ENCODE results near the gene STARD6. TPM values are rescaled to one million over a fixed set of nuclear protein-coding genes. Genes with fewer than 3 reads are reported as not detected.
"Not testable (repeated sequence)": the region's sequence is repeated elsewhere in the genome, so short reads cannot be mapped to it uniquely, and the experiment has no call there.

Gene STARD6
- total RNA-seq, 1 experiment from 2014 or later, result not detected

GRCh38 chr18:54323970-54324369 is 33.7 kb downstream of the STARD6 start:
- Mint-ChIP-seq H3K4me1 (ENCODE audit: low read depth, unreplicated experiment) (no peaks in the 10 kb centered on the region), H3K36me3 (ENCODE audit: insufficient read depth, unreplicated experiment) (no peaks in the 10 kb centered on the region), H3K9me3 (ENCODE audit: unreplicated experiment) (no peaks in the 10 kb centered on the region), H3K27ac (ENCODE audit: unreplicated experiment) (no peak overlapping the region), H3K27me3 (ENCODE audit: insufficient read depth, unreplicated experiment) (no peaks in the 10 kb centered on the region), H3K4me3 (ENCODE audit: unreplicated experiment) (no peak overlapping the region)
- POLR2A ChIA-PET, result interaction anchor here (0.7 kb wide), 1 partner anchor 16 kb away, joined by 4 read pairs; no protein-coding TSS in a partner anchor
- CTCF ChIA-PET, result no interaction called here
- no peaks in the 10 kb centered on the region for H3K9me3 ChIP-seq
- H3K4me1 ChIP-seq, result no peaks in the 10 kb centered on the region
- H3K4me3 ChIP-seq (ENCODE audit: low read depth, low read length), result no peak overlapping the region
- DNase-seq, result no peak
- no peaks in the 10 kb centered on the region for H3K36me3 ChIP-seq (ENCODE audit: control insufficient read depth, insufficient read depth, low read length)
- no peaks in the 10 kb centered on the region for H3K27me3 ChIP-seq (replicated peaks; ENCODE audit: control insufficient read depth, insufficient read depth, low read length)
- BruUV-seq (replicated peaks), result no TSS peak
- intact Hi-C loops (cut with micrococcal nuclease; ENCODE audit: unreplicated experiment), result no loop called here
- TF ChIP-seq CTCF (IDR thresholded peaks at IDR 0.05; ENCODE audit: insufficient read depth in 1 of 2, low read depth in 1 of 2, low read length in 1 of 2, severe bottlenecking in 1 of 2, unreplicated experiment in 1 of 2), result no peak

GRCh38 chr18:54323561-54323960 is 34.1 kb downstream of the STARD6 start:
- no peaks in the 10 kb centered on the region for H3K9me3 Mint-ChIP-seq (ENCODE audit: unreplicated experiment)

GRCh38 chr18:54316071-54316820 is 41.4 kb downstream of the STARD6 start:
- no peaks in the 10 kb centered on the region for H3K27me3 Mint-ChIP-seq (ENCODE audit: insufficient read depth, unreplicated experiment)
- intact Hi-C loops (cut with micrococcal nuclease; ENCODE audit: unreplicated experiment), result no loop called here
- no peaks in the 10 kb centered on the region for H3K36me3 ChIP-seq (ENCODE audit: control insufficient read depth, insufficient read depth, low read length)
- no peaks in the 10 kb centered on the region for H3K9me3 Mint-ChIP-seq (ENCODE audit: unreplicated experiment)
- no peaks in the 10 kb centered on the region for H3K9me3 ChIP-seq
- H3K27ac Mint-ChIP-seq (ENCODE audit: unreplicated experiment), result no peak overlapping the region
- no peak for DNase-seq
- H3K4me1 Mint-ChIP-seq (ENCODE audit: low read depth, unreplicated experiment), result no peaks in the 10 kb centered on the region
- H3K27me3 ChIP-seq (replicated peaks; ENCODE audit: control insufficient read depth, insufficient read depth, low read length), result no peaks in the 10 kb centered on the region
- no peaks in the 10 kb centered on the region for H3K4me1 ChIP-seq
- no peaks in the 10 kb centered on the region for H3K36me3 Mint-ChIP-seq (ENCODE audit: insufficient read depth, unreplicated experiment)
- H3K4me3 ChIP-seq (ENCODE audit: low read depth, low read length), result no peak overlapping the region
- TF ChIP-seq CTCF (IDR thresholded peaks at IDR 0.05; ENCODE audit: insufficient read depth in 1 of 2, low read depth in 1 of 2, low read length in 1 of 2, severe bottlenecking in 1 of 2, unreplicated experiment in 1 of 2), result no peak
- POLR2A ChIA-PET, result no interaction called here
- no TSS peak for BruUV-seq (replicated peaks)
- H3K4me3 Mint-ChIP-seq (ENCODE audit: unreplicated experiment), result no peak overlapping the region
- CTCF ChIA-PET, result interaction anchor here (1.2 kb wide), 1 partner anchor 41 kb away, joined by 4 read pairs; the partner anchor contains the start of genes C18orf54 and STARD6

More at GRCh38 chr18:54323561-54323960, 34.1 kb downstream of the STARD6 start:
- H3K27ac Mint-ChIP-seq (ENCODE audit: unreplicated experiment), result no peak overlapping the region
- no TSS peak for BruUV-seq (replicated peaks)
- H3K4me1 Mint-ChIP-seq (ENCODE audit: low read depth, unreplicated experiment), result no peaks in the 10 kb centered on the region
- no peak overlapping the region for H3K4me3 Mint-ChIP-seq (ENCODE audit: unreplicated experiment)
- CTCF ChIA-PET, result no interaction called here
- Histone ChIP-seq H3K4me1 (no peaks in the 10 kb centered on the region), H3K4me3 (ENCODE audit: low read depth, low read length) (no peak overlapping the region), H3K9me3 (no peaks in the 10 kb centered on the region), H3K27me3 (replicated peaks; ENCODE audit: control insufficient read depth, insufficient read depth, low read length) (no peaks in the 10 kb centered on the region), H3K36me3 (ENCODE audit: control insufficient read depth, insufficient read depth, low read length) (no peaks in the 10 kb centered on the region)
- intact Hi-C loops (cut with micrococcal nuclease; ENCODE audit: unreplicated experiment), result no loop called here
- H3K36me3 Mint-ChIP-seq (ENCODE audit: insufficient read depth, unreplicated experiment), result no peaks in the 10 kb centered on the region
- POLR2A ChIA-PET, result interaction anchor here (0.7 kb wide), 1 partner anchor 16 kb away, joined by 4 read pairs; no protein-coding TSS in a partner anchor
- H3K27me3 Mint-ChIP-seq (ENCODE audit: insufficient read depth, unreplicated experiment), result no peaks in the 10 kb centered on the region
- DNase-seq, result no peak
- no peak for TF ChIP-seq CTCF (IDR thresholded peaks at IDR 0.05; ENCODE audit: insufficient read depth in 1 of 2, low read depth in 1 of 2, low read length in 1 of 2, severe bottlenecking in 1 of 2, unreplicated experiment in 1 of 2)

GRCh38 chr18:54309564-54309963 is 48.1 kb downstream of the STARD6 start:
- H3K4me1 Mint-ChIP-seq (ENCODE audit: low read depth, unreplicated experiment); H3K4me3 ChIP-seq (ENCODE audit: low read depth, low read length); H3K9me3 Mint-ChIP-seq (ENCODE audit: unreplicated experiment); H3K27ac Mint-ChIP-seq (ENCODE audit: unreplicated experiment); intact Hi-C loops (cut with micrococcal nuclease; ENCODE audit: unreplicated experiment); H3K4me1 ChIP-seq; H3K9me3 ChIP-seq; H3K4me3 Mint-ChIP-seq (ENCODE audit: unreplicated experiment); CTCF ChIA-PET; H3K36me3 Mint-ChIP-seq (ENCODE audit: insufficient read depth, unreplicated experiment); H3K27me3 Mint-ChIP-seq (ENCODE audit: insufficient read depth, unreplicated experiment); DNase-seq; BruUV-seq (replicated peaks); H3K27me3 ChIP-seq (replicated peaks; ENCODE audit: control insufficient read depth, insufficient read depth, low read length); H3K36me3 ChIP-seq (ENCODE audit: control insufficient read depth, insufficient read depth, low read length): not testable (repeated sequence)
- POLR2A ChIA-PET, result interaction anchor here (0.7 kb wide), 1 partner anchor 10 kb away, joined by 3 read pairs; no protein-coding TSS in a partner anchor
